ENCODE results near the gene SHC2.

GRCh38 chr19:397941-398706 is 62.7 kb downstream of the SHC2 start:
- TF ChIP-seq TAF1 (IDR thresholded peaks at IDR 0.05; ENCODE audit: low read depth, low read length) (no peak), POLR2AphosphoS5 (IDR thresholded peaks at IDR 0.05; ENCODE audit: low read depth, low read length) (no peak), POLR2A (IDR thresholded peaks at IDR 0.05; ENCODE audit: low read depth, low read length) (no peak), PAX5 (IDR thresholded peaks at IDR 0.05; ENCODE audit: insufficient read depth, low read length, severe bottlenecking) (no peak)

All from GM12891 (cell line).